ENCODE measurements around the gene FOXO3B. TPM values are rescaled to one million over a fixed set of nuclear protein-coding genes. Genes with fewer than 3 reads are reported as not detected.
"Not testable (repeated sequence)": the region's sequence is repeated elsewhere in the genome, so short reads cannot be mapped to it uniquely, and the experiment has no call there.

Gene FOXO3B
- total and polyA plus RNA-seq, 8 donors, result 0.25 to 3.9 (median 3.5) TPM; not detected in 1

- TF ChIP-seq, protein P1, sequence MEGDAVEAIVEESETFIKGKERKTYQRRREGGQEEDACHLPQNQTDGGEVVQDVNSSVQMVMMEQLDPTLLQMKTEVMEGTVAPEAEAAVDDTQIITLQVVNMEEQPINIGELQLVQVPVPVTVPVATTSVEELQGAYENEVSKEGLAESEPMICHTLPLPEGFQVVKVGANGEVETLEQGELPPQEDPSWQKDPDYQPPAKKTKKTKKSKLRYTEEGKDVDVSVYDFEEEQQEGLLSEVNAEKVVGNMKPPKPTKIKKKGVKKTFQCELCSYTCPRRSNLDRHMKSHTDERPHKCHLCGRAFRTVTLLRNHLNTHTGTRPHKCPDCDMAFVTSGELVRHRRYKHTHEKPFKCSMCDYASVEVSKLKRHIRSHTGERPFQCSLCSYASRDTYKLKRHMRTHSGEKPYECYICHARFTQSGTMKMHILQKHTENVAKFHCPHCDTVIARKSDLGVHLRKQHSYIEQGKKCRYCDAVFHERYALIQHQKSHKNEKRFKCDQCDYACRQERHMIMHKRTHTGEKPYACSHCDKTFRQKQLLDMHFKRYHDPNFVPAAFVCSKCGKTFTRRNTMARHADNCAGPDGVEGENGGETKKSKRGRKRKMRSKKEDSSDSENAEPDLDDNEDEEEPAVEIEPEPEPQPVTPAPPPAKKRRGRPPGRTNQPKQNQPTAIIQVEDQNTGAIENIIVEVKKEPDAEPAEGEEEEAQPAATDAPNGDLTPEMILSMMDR (IDR thresholded peaks at IDR 0.05), result peak in 4 of 7 experiments; percentile 27 to 59 (median 48)
- H3K9me3 ChIP-seq; H3K4me1 ChIP-seq; H3K4me3 ChIP-seq; H3K36me3 ChIP-seq; intact Hi-C loops (cut with DNase I; ENCODE audit: low total_unique reads); H3K27me3 ChIP-seq; H3K27ac ChIP-seq: not testable (repeated sequence)
- WGBS, 5 donors, result 6 to 11% (median 9%) methylated on average over 6 to 7 of the region's 7 CpGs
- peak; percentile 78 to 86 for DNase-seq
Measured at GRCh38 chr17:18712354-18712999, 30.4 kb upstream of the FOXO3B start.

DNA sequence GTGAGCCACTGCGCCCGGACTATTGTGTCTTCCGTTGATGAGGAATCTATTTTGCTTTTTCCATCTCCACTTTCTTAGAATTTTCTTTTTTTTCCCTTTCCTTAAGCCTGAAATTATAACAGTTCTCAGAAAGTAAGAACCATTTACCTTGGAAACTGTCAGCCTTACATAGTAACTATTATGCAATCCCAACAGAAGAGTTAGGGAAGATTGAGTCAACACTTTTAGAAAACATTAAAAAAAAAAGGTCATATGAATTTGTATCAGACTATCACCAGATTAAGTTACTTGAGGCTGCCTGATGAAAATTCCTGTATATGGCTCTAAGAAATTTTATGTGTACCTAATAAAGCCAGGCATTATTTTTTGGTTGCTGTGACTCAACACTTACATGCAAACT lies 26.1 kb upstream of the FOXO3B start:
- WGBS, 5 donors, result 92 to 98% (median 95%) methylated on average over 3 of the region's 3 CpGs
- intact Hi-C loops (cut with DNase I; ENCODE audit: low total_unique reads), result not testable (repeated sequence)

GRCh38 chr17:18705955-18706354 lies 23.8 kb upstream of the FOXO3B start:
- DNase-seq; H3K4me1 ChIP-seq; H3K9me3 ChIP-seq; H3K27ac ChIP-seq; intact Hi-C loops (cut with DNase I; ENCODE audit: low total_unique reads); H3K27me3 ChIP-seq; H3K36me3 ChIP-seq; H3K4me3 ChIP-seq: not testable (repeated sequence)
- 87 to 95% (median 88%) methylated on average over 3 of the region's 3 CpGs for WGBS, 5 donors

More for the DNA sequence above, 26.1 kb upstream of the FOXO3B start:
- not testable (repeated sequence) for H3K36me3 ChIP-seq, H3K27ac ChIP-seq, H3K4me3 ChIP-seq, DNase-seq, H3K4me1 ChIP-seq, H3K9me3 ChIP-seq, H3K27me3 ChIP-seq

DNA sequence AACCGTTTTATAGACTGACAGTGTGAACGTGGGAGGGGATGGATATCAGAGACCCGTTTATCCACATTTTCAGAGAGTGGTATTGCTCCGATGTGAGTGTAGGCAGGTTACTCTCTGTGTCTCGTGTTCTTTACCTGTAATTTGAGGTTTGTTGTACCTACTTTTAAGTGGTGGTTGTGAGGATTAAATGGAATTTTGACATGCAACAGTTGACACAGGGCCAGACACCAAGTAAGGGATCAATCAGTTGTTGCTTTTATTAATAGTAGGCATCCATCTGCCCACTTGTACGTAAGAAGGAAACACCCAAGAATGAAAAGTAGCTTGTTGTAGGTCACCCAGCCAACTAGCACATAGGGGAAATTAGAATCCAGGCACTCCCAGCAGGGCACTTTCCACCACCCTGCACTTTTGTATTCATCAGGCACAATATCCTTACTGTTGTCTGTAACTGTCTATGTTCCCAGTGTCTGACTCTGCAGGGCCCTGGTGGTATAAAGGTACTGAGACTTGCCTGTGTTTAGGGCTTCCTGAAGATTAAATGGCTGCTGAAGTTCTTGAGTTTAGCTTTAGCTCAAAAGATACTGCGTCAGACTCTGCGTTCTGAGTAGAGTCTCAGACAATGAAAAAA lies 16.5 kb upstream of the FOXO3B start:
- H3K27me3 ChIP-seq; H3K36me3 ChIP-seq; DNase-seq; intact Hi-C loops (cut with DNase I; ENCODE audit: low total_unique reads); H3K9me3 ChIP-seq; H3K4me1 ChIP-seq: not testable (repeated sequence)
- H3K27ac ChIP-seq, result peak overlapping the region in 2 of 5 donors; percentile 67 to 75
- H3K4me3 ChIP-seq, result peak overlapping the region; percentile 51 to 61 (median 52)
- 47 to 57% (median 55%) methylated on average over 8 of the region's 8 CpGs for WGBS, 5 donors

DNA sequence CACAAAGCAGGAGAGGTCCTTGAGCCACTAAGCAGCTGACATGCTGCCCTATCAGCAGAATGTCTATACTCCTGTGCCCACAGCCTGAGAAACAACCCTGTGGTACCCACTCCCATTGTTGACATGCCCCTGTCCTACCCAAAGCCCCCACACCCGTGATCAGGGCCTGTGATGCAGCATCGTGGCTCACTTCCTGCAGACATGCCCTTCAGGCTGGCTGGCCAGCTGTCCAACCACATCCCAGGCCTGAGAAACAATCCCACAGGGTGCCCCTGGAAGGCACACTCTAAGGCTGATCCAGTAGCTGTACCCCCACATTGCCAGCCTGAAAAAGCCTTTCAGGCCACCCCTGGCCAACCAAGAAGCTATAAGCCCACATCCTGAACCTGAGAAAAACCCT lies 13.0 kb upstream of the FOXO3B start:
- DNase-seq; intact Hi-C loops (cut with DNase I; ENCODE audit: low total_unique reads); H3K27me3 ChIP-seq; H3K4me3 ChIP-seq; H3K4me1 ChIP-seq; H3K27ac ChIP-seq; H3K9me3 ChIP-seq; H3K36me3 ChIP-seq: not testable (repeated sequence)
- 50 to 63% (median 56%) methylated on average over 1 to 2 of the region's 2 CpGs for WGBS, 5 donors

- H3K27me3 ChIP-seq; H3K27ac ChIP-seq; H3K36me3 ChIP-seq; H3K9me3 ChIP-seq; intact Hi-C loops (cut with DNase I; ENCODE audit: low total_unique reads); DNase-seq; H3K4me1 ChIP-seq: not testable (repeated sequence)
- 0 to 1% (median 1%) methylated on average over 3 of the region's 3 CpGs for WGBS, 5 donors
- H3K4me3 ChIP-seq, result peak overlapping the region in 3 of 4 donors; percentile 50 to 65 (median 54)
Measured at GRCh38 chr17:18682668-18683067, 554 bp upstream of the FOXO3B start.

DNA sequence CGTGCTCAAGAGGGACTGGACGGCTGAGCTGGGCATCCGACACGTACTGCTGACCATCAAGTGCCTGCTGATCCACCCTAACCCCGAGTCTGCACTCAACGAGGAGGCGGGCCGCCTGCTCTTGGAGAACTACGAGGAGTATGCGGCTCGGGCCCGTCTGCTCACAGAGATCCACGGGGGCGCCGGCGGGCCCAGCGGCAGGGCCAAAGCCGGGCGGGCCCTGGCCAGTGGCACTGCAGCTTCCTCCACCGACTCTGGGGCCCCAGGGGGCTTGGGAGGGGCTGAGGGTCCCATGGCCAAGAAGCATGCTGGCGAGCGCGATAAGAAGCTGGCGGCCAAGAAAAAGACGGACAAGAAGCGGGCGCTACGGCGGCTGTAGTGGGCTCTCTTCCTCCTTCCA lies 4.7 kb downstream of the FOXO3B start:
- 97 to 99% (median 98%) methylated on average over 11 to 29 of the region's 29 CpGs for WGBS, 5 donors
- peaks cover 0 to 24% (median 7%) of the 10 kb centered on the region in 4 donors for H3K36me3 ChIP-seq
- intact Hi-C loops (cut with DNase I; ENCODE audit: low total_unique reads), result not testable (repeated sequence)

DNA sequence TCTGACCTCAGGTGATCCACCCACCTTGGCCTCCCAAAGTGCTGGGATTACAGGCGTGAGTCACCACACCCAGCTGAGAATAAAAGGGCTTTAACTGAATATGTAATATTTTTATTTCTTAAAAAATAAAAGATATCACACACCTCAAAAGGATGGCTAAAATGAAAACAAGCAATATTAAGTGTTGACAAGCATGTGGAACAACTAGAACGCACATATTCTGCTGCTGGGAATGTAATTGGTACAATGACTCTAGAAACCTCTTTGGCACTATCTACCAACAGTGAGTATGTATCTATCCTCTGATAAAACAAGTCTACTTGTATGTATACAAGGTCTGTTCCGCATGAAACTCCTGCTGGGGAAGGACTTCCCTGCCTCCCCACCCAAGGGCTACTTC lies 5.2 kb downstream of the FOXO3B start:
- H3K27ac ChIP-seq; H3K9me3 ChIP-seq; intact Hi-C loops (cut with DNase I; ENCODE audit: low total_unique reads); H3K4me3 ChIP-seq; H3K4me1 ChIP-seq; DNase-seq; H3K27me3 ChIP-seq: not testable (repeated sequence)
- H3K36me3 ChIP-seq, result peaks cover 0 to 28% (median 11%) of the 10 kb centered on the region in 4 donors
- WGBS, 5 donors, result 93 to 98% (median 95%) methylated on average over 3 of the region's 3 CpGs

More for the DNA sequence above, 4.7 kb downstream of the FOXO3B start:
- H3K9me3 ChIP-seq, H3K27me3 ChIP-seq, H3K4me3 ChIP-seq, H3K4me1 ChIP-seq, DNase-seq, H3K27ac ChIP-seq: not testable (repeated sequence)

GRCh38 chr17:18672395-18673227 lies 9.5 kb downstream of the FOXO3B start:
- H3K4me1 ChIP-seq; H3K27ac ChIP-seq; DNase-seq; intact Hi-C loops (cut with DNase I; ENCODE audit: low total_unique reads); H3K27me3 ChIP-seq; H3K4me3 ChIP-seq: not testable (repeated sequence)
- 95 to 98% (median 96%) methylated on average over 27 to 70 of the region's 102 CpGs for WGBS, 5 donors
- peaks cover 0 to 30% (median 17%) of the 10 kb centered on the region in 4 donors for H3K9me3 ChIP-seq
- H3K36me3 ChIP-seq, result peaks cover 0 to 56% (median 26%) of the 10 kb centered on the region in 4 donors

- intact Hi-C loops (cut with DNase I; ENCODE audit: low total_unique reads); DNase-seq; H3K4me3 ChIP-seq; H3K27me3 ChIP-seq; H3K4me1 ChIP-seq; H3K27ac ChIP-seq: not testable (repeated sequence)
- H3K36me3 ChIP-seq, result peaks cover 0 to 53% (median 24%) of the 10 kb centered on the region in 4 donors
- WGBS, 5 donors, result 95 to 100% (median 100%) methylated on average over 1 of the region's 1 CpG
- peaks cover 0 to 50% (median 22%) of the 10 kb centered on the region in 4 donors for H3K9me3 ChIP-seq
Measured at GRCh38 chr17:18668625-18669024, 13.5 kb downstream of the FOXO3B start.

All from stomach (tissue), 9 donors.